Kidney (tissue), 14 donors: ENCODE measurements around the gene ZSWIM8. TPM values are rescaled to one million over a fixed set of nuclear protein-coding genes. Genes with fewer than 3 reads are reported as not detected.

Source experiments
- DNase-seq, 5 donors: peaks; one replicate each; pipeline ENCODE4 v3.0.0-alpha.2; 2013 to 2020
- FAIRE-seq: peaks from 2 replicates; lab custom pipeline; 2012; peaks lifted over from hg19 to GRCh38; lab: Jason Lieb, UNC
- H3K27ac ChIP-seq, 2 donors: one replicate each; pipeline ENCODE4 v1.7.0; 2013; ENCODE audit warnings: low read depth in 2 of 2, low read length in 2 of 2, inconsistent platforms in 1 of 2
- H3K27me3 ChIP-seq: one replicate; pipeline ENCODE4 v1.7.1; 2013; ENCODE audit warnings: low read length, inconsistent platforms; ENCODE audit not compliant: control insufficient read depth, insufficient read depth
- H3K36me3 ChIP-seq, 3 donors: one replicate each; pipeline versions ENCODE4 v1.7.0 to v1.7.1; 2013; ENCODE audit warnings: low read length in 3 of 3, control low read depth in 1 of 3, inconsistent platforms in 1 of 3; ENCODE audit not compliant: insufficient read depth in 3 of 3, control insufficient read depth in 2 of 3
- H3K4me1 ChIP-seq, 3 donors: one replicate each; pipeline versions ENCODE4 v1.7.0 to v1.7.1; 2013; ENCODE audit warnings: low read length in 3 of 3, inconsistent platforms in 1 of 3, low read depth in 1 of 3; ENCODE audit not compliant: control insufficient read depth in 2 of 3, insufficient read depth in 2 of 3
- H3K4me3 ChIP-seq, 3 donors: one replicate each; pipeline versions ENCODE4 v1.7.0 to v1.8.1; 2013; ENCODE audit warnings: low read length in 3 of 3, control low read depth in 1 of 3, inconsistent platforms in 1 of 3
- H3K9ac ChIP-seq, 3 donors: one replicate each; pipeline versions ENCODE4 v1.7.0 to v1.7.1; 2013; ENCODE audit warnings: low read length in 3 of 3, control low read depth in 1 of 3, inconsistent platforms in 1 of 3
- H3K9me3 ChIP-seq, 3 donors: one replicate each; pipeline versions ENCODE4 v1.7.0 to v1.7.1; 2013; ENCODE audit warnings: low read length in 3 of 3, control low read depth in 1 of 3, inconsistent platforms in 1 of 3; ENCODE audit not compliant: control insufficient read depth in 2 of 3, insufficient read depth in 1 of 3
- CTCF ChIP-seq: IDR thresholded peaks from 3 replicates; pipeline ENCODE4 v1.5.1; 2012; ENCODE audit warnings: mild to moderate bottlenecking, moderate library complexity, borderline replicate concordance; ENCODE audit not compliant: insufficient read depth; ENCODE audit errors: extremely low read depth
- intact Hi-C: fragments of 100-400 bp; cut with DNase I; formaldehyde crosslinking; loops from one replicate; pipeline ENCODE4 v1.11.1; 2022
- polyA plus RNA-seq: library from polyadenylated mRNA; stranded (reverse); fragments of 350-450 nt; fragmentation: Illumina TruSeq; extraction: RNeasy Lipid Tissue Mini Kit (QIAGEN cat#74804); gene quantifications from one replicate; pipeline ENCODE4 v1.2.3, GENCODE V29; 2014; ENCODE audit warnings: low read depth, low replicate concordance; ENCODE audit not compliant: insufficient read depth
- total RNA-seq: library from RNA; stranded (reverse); fragmentation: NEBNext Ultra II Directional; extraction: Animal tissue kit (Norgen Biotek cat#: 25700); gene quantifications from one replicate; pipeline ENCODE4 v1.2.1, GENCODE V29; 2021
- donor health status: control.
- donor health status: control.
- donor health status: control.
- donor health status: control.
- donor health status: control.
- donor health status: DM: yes; HTN: yes; CAD: no.
- donor health status: Normal renal cell carcinoma (clear cell type).

Gene ZSWIM8
- total and polyA plus RNA-seq, 2 donors from 2014 or later: 91.8 to 96.7 TPM

- Histone ChIP-seq H3K27ac (peak within 1 kb of the TSS; percentile 92 to 95), H3K4me1 (peaks cover 2 to 17% (median 7%) of the 10 kb centered on the region in 3 donors), H3K9ac (peak within 1 kb of the TSS; percentile 46 to 88 (median 81)), H3K4me3 (peak within 1 kb of the TSS; percentile 88 to 92 (median 89)), H3K36me3 (no peaks in the 10 kb centered on the region), H3K9me3 (no peaks in the 10 kb centered on the region), H3K27me3 (no peaks in the 10 kb centered on the region)
- no peak for TF ChIP-seq CTCF
- peak; percentile 94 to 98 (median 96) for DNase-seq
- intact Hi-C loops: no loop called here
- no peak for FAIRE-seq
These were observed 3.3 kb upstream of the ZSWIM8 start, which contains the start of gene CHCHD1 for GRCh38 chr10:73781879-73782748. CHCHD1 (plus strand) TSS chr10:73782048; CDS start chr10:73782076, 28 bp downstream.

GRCh38 chr10:73782749-73783085, 2.7 kb upstream of the ZSWIM8 start:
- FAIRE-seq: no peak
- no peak for TF ChIP-seq CTCF
- no peaks in the 10 kb centered on the region for H3K9me3 ChIP-seq
- no peak overlapping the region for H3K27ac ChIP-seq
- H3K9ac ChIP-seq: peak overlapping the region; percentile 46 to 88 (median 81)
- no peaks in the 10 kb centered on the region for H3K27me3 ChIP-seq
- intact Hi-C loops: no loop called here
- peak overlapping the region; percentile 88 to 92 (median 89) for H3K4me3 ChIP-seq
- H3K4me1 ChIP-seq: peaks cover 2 to 20% (median 7%) of the 10 kb centered on the region in 3 donors
- H3K36me3 ChIP-seq: no peaks in the 10 kb centered on the region
- DNase-seq: no peak

- H3K27me3 ChIP-seq: no peaks in the 10 kb centered on the region
- H3K9me3 ChIP-seq: no peaks in the 10 kb centered on the region
- TF ChIP-seq CTCF: no peak
- H3K9ac ChIP-seq: peak overlapping the region; percentile 66 to 91 (median 88)
- peak overlapping the region; percentile 74 to 91 (median 80) for H3K4me3 ChIP-seq
- FAIRE-seq (no peak), DNase-seq (peak; percentile 54 to 83 (median 62))
- peaks cover 0 to 19% (median 6%) of the 10 kb centered on the region in 3 donors for H3K4me1 ChIP-seq
- peaks cover 0 to 18% (median 17%) of the 10 kb centered on the region in 3 donors for H3K36me3 ChIP-seq
- peak overlapping the region; percentile 90 to 93 for H3K27ac ChIP-seq
- intact Hi-C loops: no loop called here
These were observed 510 bp downstream of the ZSWIM8 start for GRCh38 chr10:73785721-73786511.
